Skeletal muscle tissue (tissue), 5 donors: ENCODE measurements around the gene RCN2. TPM values are rescaled to one million over a fixed set of nuclear protein-coding genes. Genes with fewer than 3 reads are reported as not detected.
A peak's percentile ranks its signal among the peaks of the same experiment; 100 is the strongest.

Experiments
- H3K27ac ChIP-seq: one replicate; pipeline ENCODE4 v1.7.0; 2013; ENCODE audit warnings: mild to moderate bottlenecking, low read depth, low read length, inconsistent platforms
- H3K27me3 ChIP-seq, 3 donors: one replicate each; pipeline ENCODE4 v1.7.0; 2013; ENCODE audit warnings: low read length in 3 of 3; ENCODE audit not compliant: control insufficient read depth in 3 of 3, insufficient read depth in 3 of 3
- H3K36me3 ChIP-seq, 3 donors: one replicate each; pipeline ENCODE4 v1.7.0; 2013; ENCODE audit warnings: low read length in 3 of 3; ENCODE audit not compliant: control insufficient read depth in 3 of 3, insufficient read depth in 3 of 3
- H3K4me1 ChIP-seq, 3 donors: one replicate each; pipeline ENCODE4 v1.7.0; 2013; ENCODE audit warnings: low read length in 3 of 3, mild to moderate bottlenecking in 3 of 3; ENCODE audit not compliant: control insufficient read depth in 3 of 3, insufficient read depth in 3 of 3
- H3K4me3 ChIP-seq, 3 donors: one replicate each; pipeline ENCODE4 v1.7.0; 2013; ENCODE audit warnings: low read length in 3 of 3
- H3K9ac ChIP-seq, 3 donors: one replicate each; pipeline ENCODE4 v1.7.0; 2013; ENCODE audit warnings: low read length in 3 of 3, mild to moderate bottlenecking in 3 of 3, moderate library complexity in 2 of 3, low read depth in 1 of 3
- H3K9me3 ChIP-seq, 3 donors: one replicate each; pipeline ENCODE4 v1.7.0; 2013; ENCODE audit warnings: low read length in 3 of 3; ENCODE audit not compliant: control insufficient read depth in 3 of 3
- small RNA-seq: library from RNA; depleted of rRNA; stranded (forward); fragments of <200 nt; gene quantifications from one replicate; pipeline ENCODE3, GENCODE V24; 2014
- total RNA-seq: library from RNA; depleted of rRNA; stranded (reverse); fragments of >200 nt; gene quantifications from one replicate; pipeline ENCODE4 v1.2.3, GENCODE V29; 2014
- donor health status: Osteomylitis.

Gene RCN2
- total RNA-seq, 1 donor from 2014 or later, result 27.1 TPM

GRCh38 chr15:76999996-77000395 is 68.4 kb downstream of the RCN2 start:
- Histone ChIP-seq H3K9me3 (no peaks in the 10 kb centered on the region), H3K27me3 (no peaks in the 10 kb centered on the region), H3K4me3 (no peak overlapping the region), H3K4me1 (peaks cover 7 to 9% (median 8%) of the 10 kb centered on the region in 3 donors), H3K36me3 (no peaks in the 10 kb centered on the region), H3K9ac (no peak overlapping the region), H3K27ac (no peak overlapping the region)

GRCh38 chr15:77001351-77001750 is 69.8 kb downstream of the RCN2 start:
- Histone ChIP-seq H3K36me3 (no peaks in the 10 kb centered on the region), H3K4me3 (no peak overlapping the region), H3K9me3 (no peaks in the 10 kb centered on the region), H3K4me1 (peaks cover 5 to 7% (median 7%) of the 10 kb centered on the region in 3 donors), H3K27ac (no peak overlapping the region), H3K9ac (no peak overlapping the region), H3K27me3 (no peaks in the 10 kb centered on the region)

GRCh38 chr15:77001966-77002365 is 70.4 kb downstream of the RCN2 start:
- Histone ChIP-seq H3K4me1 (peaks cover 0 to under 1% (median under 1%) of the 10 kb centered on the region in 3 donors), H3K27me3 (no peaks in the 10 kb centered on the region), H3K36me3 (no peaks in the 10 kb centered on the region), H3K9ac (no peak overlapping the region), H3K4me3 (no peak overlapping the region), H3K9me3 (no peaks in the 10 kb centered on the region), H3K27ac (no peak overlapping the region)

- Histone ChIP-seq H3K4me1 (no peaks in the 10 kb centered on the region), H3K36me3 (no peaks in the 10 kb centered on the region), H3K27ac (no peak overlapping the region), H3K9me3 (no peaks in the 10 kb centered on the region), H3K4me3 (no peak overlapping the region), H3K27me3 (no peaks in the 10 kb centered on the region), H3K9ac (no peak overlapping the region)
Observed at GRCh38 chr15:77002436-77002835, 70.9 kb downstream of the RCN2 start.

GRCh38 chr15:77002954-77003912 is 71.7 kb downstream of the RCN2 start:
- H3K36me3 ChIP-seq, result no peaks in the 10 kb centered on the region
- no peak overlapping the region for H3K4me3 ChIP-seq
- H3K9me3 ChIP-seq, result no peaks in the 10 kb centered on the region
- H3K27me3 ChIP-seq, result no peaks in the 10 kb centered on the region
- H3K4me1 ChIP-seq, result no peaks in the 10 kb centered on the region
- H3K9ac ChIP-seq, result no peak overlapping the region
- H3K27ac ChIP-seq, result peak overlapping the region; percentile 47

Small RNA genes lying within 50 kb of the gene (small RNA-seq; reads per million reads assigned to genes)
- gene RN7SL278P, result not detected

Other genes starting within 250 kb of the RCN2 start
- 56.9 TPM for gene SCAPER, start 26.4 kb upstream of the RCN2 start, total RNA-seq
- 2.1 TPM for gene PSTPIP1, start 63.4 kb downstream of the RCN2 start, total RNA-seq
- gene TSPAN3, start 139.4 kb downstream of the RCN2 start, total RNA-seq, result 236 TPM